Neural cell (in vitro differentiated cells): ENCODE results near the gene FAM210A. TPM values are rescaled to one million over a fixed set of nuclear protein-coding genes. Genes with fewer than 3 reads are reported as not detected.

ENCODE experiments used
- H2AFZ ChIP-seq: fragments of 200-600, 300-800 bp; sonication (generic), shearing (Covaris generic); 2 replicates; pipeline ENCODE4 v1.6.0; 2014; ENCODE audit warnings: low read depth, mild to moderate bottlenecking, antibody characterized with exemption, low read length, moderate library complexity
- H3F3A ChIP-seq: fragments of 200-600 bp; shearing (Covaris generic); 2 replicates; pipeline ENCODE4 v1.6.1; 2016; ENCODE audit warnings: mild to moderate bottlenecking, moderate library complexity, mixed read lengths, antibody characterized with exemption, low read length; ENCODE audit not compliant: insufficient read depth, poor library complexity, severe bottlenecking
- H3K27ac ChIP-seq: fragments of 200-600, 300-800 bp; sonication (generic), shearing (Covaris generic); 2 replicates; pipeline ENCODE4 v1.5.1; 2014; ENCODE audit warnings: mild to moderate bottlenecking, low read length, moderate library complexity
- H3K27me3 ChIP-seq: fragments of 300-800, 200-600 bp; sonication (generic), shearing (Covaris generic); 2 replicates; pipeline ENCODE4 v1.6.0; 2014; ENCODE audit warnings: mild to moderate bottlenecking, low read depth, low read length, moderate library complexity; ENCODE audit not compliant: insufficient read depth
- H3K36me3 ChIP-seq: fragments of 300-800, 200-600 bp; sonication (generic), shearing (Covaris generic); 2 replicates; pipeline ENCODE4 v1.5.1; 2014; ENCODE audit warnings: mild to moderate bottlenecking, antibody characterized with exemption, low read length, moderate library complexity; ENCODE audit not compliant: insufficient read depth
- H3K4me2 ChIP-seq: fragments of 300-800, 200-600 bp; sonication (generic), shearing (Covaris generic); 2 replicates; pipeline ENCODE4 v1.6.0; 2014; ENCODE audit warnings: mild to moderate bottlenecking, low read length
- H3K4me3 ChIP-seq: fragments of 300-800, 200-600 bp; sonication (generic), shearing (Covaris generic); 2 replicates; pipeline ENCODE4 v1.5.1; 2014; ENCODE audit warnings: mild to moderate bottlenecking, low read length, moderate library complexity
- H3K79me2 ChIP-seq: fragments of 200-600 bp; shearing (Covaris generic); replicated peaks from 2 replicates; pipeline ENCODE4 v1.6.0; 2014; ENCODE audit warnings: mild to moderate bottlenecking, low read length, moderate library complexity; ENCODE audit not compliant: insufficient read depth
- H3K9ac ChIP-seq: fragments of 300-800, 200-600 bp; sonication (generic), shearing (Covaris generic); 2 replicates; pipeline ENCODE4 v1.6.1; 2016; ENCODE audit warnings: mild to moderate bottlenecking, low read length, mixed read lengths
- H3K9me2 ChIP-seq: fragments of 200-600 bp; shearing (Covaris generic); 2 replicates; pipeline ENCODE4 v1.6.1; 2016; ENCODE audit warnings: mild to moderate bottlenecking, low read length, mixed read lengths; ENCODE audit not compliant: insufficient read depth
- H3K9me3 ChIP-seq: fragments of 200-600, 300-800 bp; sonication (generic), shearing (Covaris generic); 2 replicates; pipeline ENCODE4 v1.6.1; 2016; ENCODE audit warnings: mild to moderate bottlenecking, mixed run types, low read length, moderate library complexity, mixed read lengths
- H4K20me1 ChIP-seq: fragments of 200-600 bp; shearing (Covaris generic); 2 replicates; pipeline ENCODE4 v1.6.1; 2016; ENCODE audit warnings: mild to moderate bottlenecking, mixed run types; ENCODE audit not compliant: insufficient read depth
- CTCF ChIP-seq: fragments of 450-650 bp; IDR thresholded peaks from 2 replicates; pipeline ENCODE4 v1.5.1; 2014; ENCODE audit warnings: antibody characterized with exemption, mild to moderate bottlenecking, moderate library complexity; ENCODE audit not compliant: poor library complexity, severe bottlenecking
- EP300 ChIP-seq: fragments of 450-650 bp; conservative IDR thresholded peaks from 2 replicates; pipeline ENCODE4 v1.6.1; 2014; ENCODE audit warnings: antibody characterized with exemption, mild to moderate bottlenecking, moderate library complexity; ENCODE audit not compliant: poor library complexity, severe bottlenecking
- EZH2 ChIP-seq: fragments of 200-600, 300-800 bp; shearing (Covaris generic), sonication (generic); IDR thresholded peaks from 2 replicates; pipeline ENCODE4 v1.6.1; 2014; ENCODE audit warnings: antibody characterized with exemption, low read length, borderline replicate concordance, mild to moderate bottlenecking; ENCODE audit not compliant: insufficient read depth, poor library complexity, severe bottlenecking
- MXI1 ChIP-seq: fragments of 450-650 bp; conservative IDR thresholded peaks from 2 replicates; pipeline ENCODE4 v1.6.1; 2014; ENCODE audit warnings: antibody characterized with exemption, mild to moderate bottlenecking; ENCODE audit not compliant: poor library complexity, severe bottlenecking
- POLR2AphosphoS5 ChIP-seq: IDR thresholded peaks from 2 replicates; pipeline ENCODE4 v1.6.1; 2012
- RAD21 ChIP-seq: fragments of 450-650 bp; conservative IDR thresholded peaks from 2 replicates; pipeline ENCODE4 v1.6.1; 2014; ENCODE audit warnings: antibody characterized with exemption, mild to moderate bottlenecking, moderate library complexity
- REST ChIP-seq: IDR thresholded peaks from 2 replicates; pipeline ENCODE4 v1.6.1; 2012; ENCODE audit warnings: borderline replicate concordance
- SMC3 ChIP-seq: fragments of 450-650 bp; conservative IDR thresholded peaks from 2 replicates; pipeline ENCODE4 v1.6.1; 2014; ENCODE audit warnings: antibody characterized with exemption, mild to moderate bottlenecking, moderate library complexity; ENCODE audit not compliant: poor library complexity
- TAF1 ChIP-seq: IDR thresholded peaks from 2 replicates; pipeline ENCODE4 v1.6.1; 2012; ENCODE audit warnings: low read depth
- polyA plus RNA-seq: library from polyadenylated mRNA; depleted of rRNA; stranded (reverse); fragments of >200 nt; gene quantifications from 2 replicates; pipeline ENCODE4 v1.2.3, GENCODE V29; 2014

FAM210A gene
- polyA plus RNA-seq, 1 donor from 2014 or later, result 11.5 TPM

GRCh38 chr18:13625843-13626543, 100.4 kb downstream of the FAM210A start:
- Histone ChIP-seq H3K9me2 (no peaks in the 10 kb centered on the region), H3K9ac (no peak overlapping the region), H3K27ac (no peak overlapping the region), H3K36me3 (no peaks in the 10 kb centered on the region), H3K4me2 (no peak overlapping the region), H3K9me3 (no peaks in the 10 kb centered on the region), H2AFZ (no peak overlapping the region), H3F3A (no peaks in the 10 kb centered on the region), H4K20me1 (no peaks in the 10 kb centered on the region), H3K79me2 (no peaks in the 10 kb centered on the region), H3K27me3 (no peaks in the 10 kb centered on the region), H3K4me3 (no peak overlapping the region)
- no peak for TF ChIP-seq EZH2
- TF ChIP-seq POLR2AphosphoS5, result no peak
- TF ChIP-seq RAD21, result no peak
- TF ChIP-seq TAF1, result no peak
- TF ChIP-seq SMC3, result no peak
- TF ChIP-seq EP300, result no peak
- TF ChIP-seq MXI1, result no peak

GRCh38 chr18:13625355-13625754, 101.0 kb downstream of the FAM210A start:
- Histone ChIP-seq H3K4me2 (no peak overlapping the region), H3K36me3 (no peaks in the 10 kb centered on the region), H3K9ac (no peak overlapping the region), H3K27me3 (no peaks in the 10 kb centered on the region), H2AFZ (no peak overlapping the region), H3K4me3 (no peak overlapping the region), H3K79me2 (no peaks in the 10 kb centered on the region), H3K9me3 (no peaks in the 10 kb centered on the region), H3F3A (no peaks in the 10 kb centered on the region), H4K20me1 (no peaks in the 10 kb centered on the region), H3K9me2 (no peaks in the 10 kb centered on the region), H3K27ac (no peak overlapping the region)
- TF ChIP-seq RAD21 (no peak), EP300 (no peak), POLR2AphosphoS5 (no peak), CTCF (no peak), EZH2 (no peak), REST (no peak), MXI1 (no peak), SMC3 (no peak), TAF1 (no peak)
